Fibroblast of mammary gland (primary cell): Measurements from ENCODE around the gene SETD7.

Experiments
- DNase-seq: peaks from one replicate; pipeline ENCODE4 v3.0.0-alpha.2; 2010; ENCODE audit warnings: low read depth
- H3K4me3 ChIP-seq: 2 replicates; pipeline ENCODE4 v1.5.1; 2011; ENCODE audit warnings: low read depth, mild to moderate bottlenecking, low read length, moderate library complexity; ENCODE audit not compliant: control insufficient read depth
- CTCF ChIP-seq: conservative IDR thresholded peaks from 2 replicates; pipeline ENCODE4 v1.5.1; 2011; ENCODE audit warnings: low read depth, low read length, inconsistent platforms; ENCODE audit not compliant: control insufficient read depth, insufficient read depth

Gene SETD7

DNA sequence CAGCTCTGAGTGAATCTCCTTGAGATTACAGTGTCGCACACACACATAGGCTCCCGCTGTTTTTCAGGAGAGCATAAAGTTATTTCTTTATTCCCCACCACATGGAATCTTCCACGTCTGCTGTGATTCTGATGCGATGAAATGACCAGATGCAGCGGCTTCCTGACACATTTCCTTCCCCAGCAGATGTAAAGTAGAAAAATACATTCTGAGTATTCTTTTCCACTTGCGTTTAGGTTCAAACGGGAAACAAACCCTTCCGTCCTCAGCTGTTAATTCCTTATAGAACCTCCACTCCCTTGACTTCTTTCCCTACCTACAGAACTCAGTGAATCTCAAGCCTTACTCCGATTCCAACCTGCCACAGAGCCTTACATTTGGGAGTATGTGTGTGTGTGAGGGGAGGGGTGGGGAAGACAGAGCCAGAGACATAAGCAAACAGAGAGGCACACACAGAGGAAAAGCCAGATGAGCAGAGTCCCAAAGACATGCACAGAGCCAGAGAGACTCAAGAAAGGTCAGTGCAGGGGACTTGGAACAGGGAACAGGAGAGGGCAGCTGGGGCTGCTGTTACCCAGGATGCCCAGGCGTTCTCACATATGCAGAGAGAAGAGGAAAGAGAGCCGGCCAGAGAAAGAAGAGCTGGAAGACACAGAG, 47.3 kb downstream of the SETD7 start:
- no peak overlapping the region for H3K4me3 ChIP-seq
- no peak for TF ChIP-seq CTCF
- DNase-seq, result no peak

DNA sequence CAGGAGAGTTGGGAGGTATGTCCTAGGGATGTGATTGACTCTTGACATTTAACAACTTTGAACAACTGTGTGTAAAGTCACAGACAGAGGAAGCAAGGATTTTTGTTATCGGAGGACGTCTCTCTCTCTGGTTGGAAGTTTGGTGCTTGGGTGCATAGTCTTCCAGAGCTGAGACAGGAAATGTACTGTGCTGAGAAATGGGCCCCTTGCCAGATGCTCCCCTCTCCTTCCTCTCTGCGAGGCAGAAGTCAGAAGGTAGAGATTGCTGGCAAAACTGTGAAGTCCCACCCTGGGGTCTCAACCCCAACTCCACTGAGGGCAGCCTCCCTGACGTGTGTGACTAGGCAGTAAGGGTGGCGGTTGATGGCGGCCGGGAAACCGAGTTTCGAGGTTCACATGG, 49.2 kb downstream of the SETD7 start:
- no peak for DNase-seq
- no peak overlapping the region for H3K4me3 ChIP-seq
- TF ChIP-seq CTCF, result no peak

- no peak overlapping the region for H3K4me3 ChIP-seq
- no peak for DNase-seq
- no peak for TF ChIP-seq CTCF
Observed at GRCh38 chr4:139503622-139504166, 52.3 kb downstream of the SETD7 start.

DNA sequence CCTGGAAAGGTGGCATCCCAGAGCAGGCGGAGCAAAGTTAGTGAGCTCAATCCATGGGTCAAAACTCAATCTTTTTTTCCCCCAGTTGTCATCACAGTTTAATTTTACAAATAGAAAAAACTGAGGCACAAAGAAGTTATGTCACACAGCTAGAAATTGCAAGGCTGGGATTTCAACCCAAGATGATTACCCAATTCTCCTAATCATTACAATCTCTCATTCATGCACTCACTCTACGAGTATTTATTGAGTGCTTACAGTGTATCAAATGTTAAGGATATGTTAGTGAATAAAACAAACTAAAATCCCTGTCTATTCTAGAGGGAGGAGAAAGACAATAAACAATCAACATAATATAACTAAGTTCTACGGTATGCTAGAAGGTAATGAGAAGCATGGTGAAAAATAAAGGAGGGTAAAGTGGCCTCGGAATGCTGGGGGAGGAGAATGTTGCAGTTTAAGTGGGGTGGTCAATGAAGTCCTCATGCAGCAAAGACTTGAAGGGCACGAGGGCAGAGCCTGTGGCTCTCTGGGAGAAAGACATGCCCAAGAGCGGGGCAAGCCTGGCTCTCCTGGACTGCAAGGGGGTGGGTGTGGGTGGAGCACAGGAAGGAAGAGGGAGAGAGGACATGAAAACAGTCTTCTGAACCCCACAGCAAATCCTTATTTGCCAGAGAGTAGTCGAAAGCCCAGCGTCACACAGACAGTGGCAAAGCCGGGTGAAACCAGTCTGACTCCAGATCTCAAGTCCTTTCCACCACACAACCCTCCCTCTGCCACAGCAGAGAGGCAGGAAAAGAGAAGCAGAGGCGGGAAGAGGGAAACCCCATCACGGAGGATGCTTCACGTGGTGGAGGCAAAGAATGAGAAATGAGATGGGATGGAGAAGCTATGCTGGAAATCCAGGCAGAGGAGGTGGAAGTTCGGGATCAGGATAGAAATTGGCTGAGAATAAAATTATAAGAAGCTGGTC, 53.8 kb downstream of the SETD7 start:
- no peak for TF ChIP-seq CTCF
- no peak overlapping the region for H3K4me3 ChIP-seq
- DNase-seq, result no peak

GRCh38 chr4:139501527-139501926, 54.5 kb downstream of the SETD7 start:
- no peak for TF ChIP-seq CTCF
- no peak overlapping the region for H3K4me3 ChIP-seq
- DNase-seq, result no peak

GRCh38 chr4:139501117-139501516, 54.9 kb downstream of the SETD7 start:
- no peak for DNase-seq
- TF ChIP-seq CTCF, result no peak
- no peak overlapping the region for H3K4me3 ChIP-seq
